GM23248 (cell line): ENCODE measurements around the gene HIC1. TPM values are rescaled to one million over a fixed set of nuclear protein-coding genes. Genes with fewer than 3 reads are reported as not detected.

Source experiments
- DNase-seq: peaks from one replicate; pipeline ENCODE4 v3.0.0-alpha.2; 2015
- H2AFZ ChIP-seq: fragments of 200-600 bp; sonication (generic); 2 replicates; pipeline ENCODE4 v1.6.1; 2016; ENCODE audit warnings: antibody characterized with exemption
- H3F3A ChIP-seq: fragments of 200-600 bp; sonication (generic); 2 replicates; pipeline ENCODE4 v1.6.1; 2016; ENCODE audit warnings: mild to moderate bottlenecking, antibody characterized with exemption, mixed run types; ENCODE audit not compliant: insufficient read depth
- H3K27ac ChIP-seq: fragments of 200-600 bp; sonication (generic); 2 replicates; pipeline ENCODE4 v1.5.1; 2016; ENCODE audit warnings: mild to moderate bottlenecking
- H3K27me3 ChIP-seq: fragments of 200-600 bp; sonication (generic); replicated peaks from 2 replicates; pipeline ENCODE4 v1.6.1; 2016; ENCODE audit warnings: mild to moderate bottlenecking; ENCODE audit not compliant: insufficient read depth
- H3K36me3 ChIP-seq: fragments of 200-600 bp; sonication (generic); 2 replicates; pipeline ENCODE4 v1.6.1; 2016; ENCODE audit warnings: low read depth, mild to moderate bottlenecking
- H3K4me1 ChIP-seq: fragments of 200-600 bp; sonication (generic); 2 replicates; pipeline ENCODE4 v1.6.1; 2016; ENCODE audit warnings: mild to moderate bottlenecking; ENCODE audit not compliant: insufficient read depth
- H3K4me2 ChIP-seq: fragments of 200-600 bp; sonication (generic); one replicate; pipeline ENCODE4 v1.6.1; 2016; ENCODE audit warnings: mild to moderate bottlenecking; ENCODE audit not compliant: unreplicated experiment
- H3K4me3 ChIP-seq: fragments of 200-600 bp; sonication (generic); 2 replicates; pipeline ENCODE4 v1.5.1; 2016; ENCODE audit warnings: mild to moderate bottlenecking
- H3K79me2 ChIP-seq: fragments of 200-600 bp; sonication (generic); 2 replicates; pipeline ENCODE4 v1.6.1; 2016; ENCODE audit warnings: mild to moderate bottlenecking; ENCODE audit not compliant: insufficient read depth
- H3K9ac ChIP-seq: fragments of 200-600 bp; sonication (generic); 2 replicates; pipeline ENCODE4 v1.6.1; 2016; ENCODE audit warnings: mild to moderate bottlenecking
- H3K9me2 ChIP-seq: fragments of 200-600 bp; sonication (generic); 2 replicates; pipeline ENCODE4 v1.6.1; 2016; ENCODE audit warnings: mixed run types, mild to moderate bottlenecking, moderate library complexity; ENCODE audit not compliant: insufficient read depth
- H3K9me3 ChIP-seq: fragments of 200-600 bp; sonication (generic); one replicate; pipeline ENCODE4 v1.6.1; 2017; ENCODE audit warnings: low read depth
- H4K20me1 ChIP-seq: fragments of 200-600 bp; sonication (generic); 2 replicates; pipeline ENCODE4 v1.6.0; 2016; ENCODE audit not compliant: insufficient read depth
- EZH2 ChIP-seq: fragments of 200-600 bp; sonication (generic); IDR thresholded peaks from 2 replicates; pipeline ENCODE4 v1.6.1; 2018; ENCODE audit warnings: antibody characterized with exemption, mild to moderate bottlenecking; ENCODE audit not compliant: insufficient read depth, poor library complexity, severe bottlenecking
- EZH2phosphoT487 ChIP-seq: fragments of 200-600 bp; sonication (generic); IDR thresholded peaks from 2 replicates; pipeline ENCODE4 v1.6.1; 2018; ENCODE audit warnings: antibody characterized with exemption, moderate library complexity, mild to moderate bottlenecking, low read depth; ENCODE audit not compliant: insufficient read depth
- WGBS, 2 experiments: methylation state at CpG; one replicate each; pipeline ENCODE4 v1.1.6; 2015 to 2017; ENCODE audit warnings: low lambda C conversion rate in 2 of 2, low coverage in 1 of 2; ENCODE audit errors: missing lambda C conversion rate in 2 of 2; 5-methylcytosine and 5-hydroxymethylcytosine counted together
- in situ Hi-C: fragments of 300-500 bp; cut with MboI; formaldehyde crosslinking; loops from 2 replicates; pipeline ENCODE4 v1.15.0; 2020
- polyA plus RNA-seq: library from polyadenylated mRNA; unstranded; fragments of >200 nt; fragmentation: Nextera tagmentation; extraction: Ambion mirVana; gene quantifications from 2 replicates; pipeline ENCODE4 v1.2.1, GENCODE V29; 2016
- total RNA-seq: library from RNA; depleted of rRNA; stranded (reverse); fragments of >200 nt; shearing (Covaris generic); gene quantifications from 2 replicates; pipeline ENCODE4 v1.2.3, GENCODE V29; 2014

HIC1 gene
- total and polyA plus RNA-seq, 2 experiments from 2014 or later, result 1.6 to 35.0 TPM

DNA sequence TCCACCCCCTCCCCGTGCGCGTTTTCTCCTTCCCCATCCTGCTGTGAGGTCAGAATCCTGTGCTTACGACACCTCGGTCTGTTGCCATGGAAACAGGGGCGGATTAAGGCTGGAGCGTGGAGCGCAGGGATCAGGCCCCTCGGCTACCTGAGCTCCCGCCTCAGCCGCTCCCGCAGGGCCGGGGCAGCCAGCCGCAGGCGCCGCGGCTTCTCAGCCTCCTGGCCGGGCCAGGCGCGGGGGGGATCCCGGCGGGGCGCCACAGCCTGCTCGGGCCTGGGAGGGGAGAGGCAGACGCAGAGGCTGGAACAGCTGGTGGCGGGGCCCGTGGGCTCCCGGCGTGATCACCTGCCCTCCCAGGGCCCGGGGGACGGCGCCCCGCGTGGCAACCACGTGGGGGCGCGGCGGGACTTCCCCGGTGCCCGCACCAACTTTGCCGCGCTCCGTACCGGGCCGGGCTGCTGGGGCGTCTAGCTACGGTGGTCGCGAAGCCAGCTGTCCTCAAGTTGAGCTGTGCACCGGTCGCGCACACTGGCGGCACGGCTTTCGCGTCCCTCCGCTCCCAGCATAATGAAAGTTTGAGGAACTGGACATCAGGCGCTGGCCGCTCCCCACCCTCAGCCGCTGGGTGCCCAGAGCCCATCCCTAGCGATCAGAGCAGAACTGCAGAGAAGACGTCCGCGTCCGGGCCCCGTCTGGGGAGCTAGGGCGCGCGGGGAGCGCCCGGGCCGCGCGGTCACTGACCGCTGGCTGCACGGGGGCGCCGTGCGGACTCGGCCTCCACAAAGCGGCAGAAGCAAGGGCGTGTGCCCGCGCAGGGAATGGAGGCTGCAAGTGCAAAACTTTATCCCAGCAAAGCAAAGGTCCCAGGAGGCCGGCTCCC lies 31.0 kb upstream of the HIC1 start:
- H2AFZ ChIP-seq, result peak overlapping the region; percentile 73

GRCh38 chr17:2024572-2025219 lies 30.2 kb upstream of the HIC1 start:
- H3F3A ChIP-seq, result no peaks in the 10 kb centered on the region
- H3K9ac ChIP-seq, result no peak overlapping the region
- H3K4me1 ChIP-seq, result no peaks in the 10 kb centered on the region; the same call in 1 of the 2 replicates
- peak overlapping the region; percentile 72 for H3K4me2 ChIP-seq
- no peaks in the 10 kb centered on the region for H3K36me3 ChIP-seq
- H3K27ac ChIP-seq, result no peak overlapping the region
- WGBS, 2 experiments, result 1 to 2% methylated on average over 50 to 52 of the region's 73 CpGs
- peak; percentile 83 for TF ChIP-seq EZH2
- no peak; the same call in 1 of the 2 replicates for TF ChIP-seq EZH2phosphoT487
- in situ Hi-C loops, result loop anchor here (5.0 kb wide), 1 partner anchor 117 kb away; no protein-coding TSS in a partner anchor
- peaks cover 8% of the 10 kb centered on the region for H3K27me3 ChIP-seq
- peak overlapping the region; percentile 65 for H3K4me3 ChIP-seq
- no peak for DNase-seq
- H3K9me3 ChIP-seq, result no peaks in the 10 kb centered on the region
- H3K79me2 ChIP-seq, result no peaks in the 10 kb centered on the region
- H3K9me2 ChIP-seq, result no peaks in the 10 kb centered on the region
- H4K20me1 ChIP-seq, result no peaks in the 10 kb centered on the region
- H2AFZ ChIP-seq, result peak overlapping the region; percentile 73

More for the DNA sequence above, 31.0 kb upstream of the HIC1 start:
- in situ Hi-C loops, result no loop called here
- H3K4me1 ChIP-seq, result no peaks in the 10 kb centered on the region; the same call in 1 of the 2 replicates
- peak overlapping the region; percentile 65 for H3K4me3 ChIP-seq
- TF ChIP-seq EZH2phosphoT487 (no peak), EZH2 (no peak)
- no peaks in the 10 kb centered on the region for H3K79me2 ChIP-seq
- peak overlapping the region; percentile 41 for H3K4me2 ChIP-seq
- H3K9me3 ChIP-seq, result no peaks in the 10 kb centered on the region
- H3K36me3 ChIP-seq, result no peaks in the 10 kb centered on the region
- no peaks in the 10 kb centered on the region for H3F3A ChIP-seq
- 4 to 5% methylated on average over 59 to 64 of the region's 85 CpGs for WGBS, 2 experiments
- no peaks in the 10 kb centered on the region for H4K20me1 ChIP-seq
- peak; percentile 58 for DNase-seq
- no peak overlapping the region for H3K9ac ChIP-seq
- peaks cover 15% of the 10 kb centered on the region for H3K27me3 ChIP-seq
- no peak overlapping the region for H3K27ac ChIP-seq
- H3K9me2 ChIP-seq, result no peaks in the 10 kb centered on the region

- no peaks in the 10 kb centered on the region for H3K9me2 ChIP-seq
- peak within 1 kb of the TSS; percentile 72 for H3K4me2 ChIP-seq
- in situ Hi-C loops, result loop anchor here (5.0 kb wide), 1 partner anchor 118 kb away; no protein-coding TSS in a partner anchor
- peak within 1 kb of the TSS; percentile 65 for H3K4me3 ChIP-seq
- WGBS, 2 experiments, result 0 to 13% methylated on average over 3 to 36 of the region's 47 CpGs
- TF ChIP-seq EZH2, result no peak
- TF ChIP-seq EZH2phosphoT487, result no peak
- H3K79me2 ChIP-seq, result no peaks in the 10 kb centered on the region
- no peaks in the 10 kb centered on the region; the same call in 1 of the 2 replicates for H3K4me1 ChIP-seq
- H3K9me3 ChIP-seq, result no peaks in the 10 kb centered on the region
- H3F3A ChIP-seq, result no peaks in the 10 kb centered on the region
- H3K27ac ChIP-seq, result no peak within 1 kb of the TSS
- H4K20me1 ChIP-seq, result no peaks in the 10 kb centered on the region
- H3K27me3 ChIP-seq, result peaks cover 3% of the 10 kb centered on the region
- DNase-seq, result peak; percentile 62
- peak within 1 kb of the TSS; percentile 2; the same call in 1 of the 2 replicates for H3K9ac ChIP-seq
- no peaks in the 10 kb centered on the region for H3K36me3 ChIP-seq
- H2AFZ ChIP-seq, result peak within 1 kb of the TSS; percentile 73
These were observed 29.7 kb upstream of the HIC1 start, which contains the start of gene RTN4RL1 for GRCh38 chr17:2025220-2025621. Gene RTN4RL1, minus strand, starts transcription at chr17:2025334. Its CDS starts 469 bp downstream, at chr17:2024865.
